Stimulated activated CD4-positive, alpha-beta T cell treated with anti-CD3 and anti-CD28 coated beads, Interleukin-15, amount 100 ng/mL, for 1 hour (primary cell): Measurements from ENCODE around the gene NFATC3.

ENCODE experiments used
- DNase-seq, 2 donors: peaks; one replicate each; pipeline ENCODE4 v3.0.0-alpha.2; 2020; ENCODE audit warnings: low read depth in 1 of 2, low spot score in 1 of 2

NFATC3 gene

GRCh38 chr16:68085259-68086071, at the start of gene NFATC3:
TSS of gene NFATC3 (plus strand) at chr16:68085370. CDS start at chr16:68085682, 312 bp downstream.
- peak; percentile 99 for DNase-seq

- no peak for DNase-seq
Measured at GRCh38 chr16:68037841-68038597, 47.2 kb upstream of the NFATC3 start.

DNA sequence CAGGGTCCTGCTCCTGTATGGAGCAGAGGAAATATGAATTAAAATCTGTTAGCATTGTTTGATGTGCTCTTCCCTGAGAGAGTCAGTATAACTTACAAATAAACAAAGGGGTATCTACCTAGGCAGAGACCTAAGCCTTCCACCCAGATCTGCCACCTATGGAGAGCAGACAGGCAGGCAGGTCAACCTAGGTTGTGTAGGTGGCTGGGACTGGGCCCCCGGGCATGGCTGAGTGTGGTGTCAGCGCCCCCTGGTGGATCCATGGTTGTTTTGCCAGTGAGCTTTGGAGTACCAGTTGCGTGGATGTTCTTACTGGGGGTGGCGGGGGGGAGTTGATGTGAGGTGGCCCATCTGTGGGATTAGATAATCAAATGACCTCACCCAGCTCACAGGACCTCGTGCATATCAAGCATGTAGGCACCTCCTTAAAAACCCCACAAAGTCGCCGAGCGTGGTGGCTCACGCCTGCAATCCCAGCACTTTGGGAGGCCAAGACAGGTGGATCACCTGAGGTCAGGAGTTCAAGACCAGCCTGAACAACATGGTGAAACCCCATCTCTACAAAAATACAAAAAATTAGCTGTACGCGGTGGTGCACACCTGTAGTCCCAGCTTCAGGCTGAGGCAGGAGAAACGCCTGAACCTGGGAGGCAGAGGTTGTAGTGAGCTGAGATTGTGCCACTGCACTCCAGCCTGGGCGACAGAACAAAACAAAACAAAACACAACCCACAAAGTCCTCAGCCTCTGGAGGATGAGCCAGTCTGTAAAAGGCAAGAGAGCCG, 44.5 kb upstream of the NFATC3 start:
- DNase-seq = peak; percentile 80 to 82

- DNase-seq = no peak
Measured at GRCh38 chr16:68041783-68042182, 43.4 kb upstream of the NFATC3 start.

- no peak for DNase-seq
Measured at GRCh38 chr16:68046106-68046505, 39.1 kb upstream of the NFATC3 start.

DNA sequence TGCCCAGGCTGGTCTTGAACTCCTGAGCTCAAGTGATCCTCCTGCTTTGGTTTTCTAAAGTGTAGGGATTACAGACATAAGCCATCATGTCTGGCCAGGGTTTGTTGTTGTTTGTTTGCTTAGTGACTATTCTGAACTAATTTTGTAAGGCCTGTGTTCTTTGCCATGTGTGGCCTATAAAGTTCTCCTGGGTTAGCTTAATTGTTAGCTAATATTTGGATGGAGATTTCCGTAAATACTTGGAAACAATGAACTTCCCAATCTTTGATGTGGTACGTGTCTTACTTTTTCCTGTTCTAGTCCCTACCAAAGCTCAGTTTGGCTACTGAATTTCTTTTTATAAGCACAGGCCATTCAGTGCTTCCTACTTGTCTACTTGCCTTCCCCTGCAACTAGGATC, 37.2 kb upstream of the NFATC3 start:
- DNase-seq = no peak

GRCh38 chr16:68049449-68049848, 35.7 kb upstream of the NFATC3 start:
- no peak for DNase-seq

GRCh38 chr16:68055395-68055794, 29.8 kb upstream of the NFATC3 start:
- no peak for DNase-seq

DNA sequence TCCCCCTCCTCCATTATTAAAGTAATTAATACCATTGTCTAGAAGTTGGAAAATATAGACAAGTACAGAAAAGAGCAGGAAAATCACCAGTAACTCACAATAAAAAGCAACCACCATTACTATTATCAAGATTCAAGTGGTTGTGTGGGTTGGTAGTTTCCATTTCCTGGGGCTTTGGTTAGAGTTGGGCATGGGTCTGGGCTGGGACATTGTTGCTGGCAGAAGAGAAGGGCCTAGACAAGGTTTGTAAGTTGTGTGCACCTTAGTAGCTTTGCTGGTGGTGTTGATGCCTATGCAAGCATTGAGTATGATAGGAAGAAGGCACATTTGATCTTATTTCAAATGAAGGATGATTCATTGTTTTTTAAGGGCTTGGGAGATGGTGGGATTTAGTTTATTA, 25.4 kb upstream of the NFATC3 start:
- DNase-seq = no peak

DNA sequence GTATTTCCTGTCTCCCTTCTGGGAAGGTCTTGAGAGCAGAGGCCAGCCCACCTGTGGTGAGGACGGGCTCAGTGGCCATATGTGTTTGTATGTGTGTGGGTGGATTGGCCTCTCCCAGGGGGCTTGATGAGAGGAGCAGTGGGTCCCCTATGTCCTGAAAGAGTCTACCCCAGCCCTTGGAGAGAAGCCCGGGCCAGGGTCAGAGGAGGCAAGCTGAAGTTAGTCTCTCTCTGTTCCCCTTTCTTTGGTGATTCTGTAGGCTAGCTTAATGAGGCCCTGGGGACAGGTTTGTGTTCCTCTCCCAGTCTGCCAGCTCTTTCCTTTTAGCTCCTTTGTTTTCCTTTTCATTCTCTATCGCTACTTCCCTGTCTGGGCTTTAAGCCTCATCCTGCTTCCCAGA, 23.8 kb upstream of the NFATC3 start:
- DNase-seq = no peak

GRCh38 chr16:68062910-68063393, 22.2 kb upstream of the NFATC3 start:
- DNase-seq = no peak

GRCh38 chr16:68064791-68065365, 20.3 kb upstream of the NFATC3 start:
- DNase-seq = peak; percentile 36 to 50

DNA sequence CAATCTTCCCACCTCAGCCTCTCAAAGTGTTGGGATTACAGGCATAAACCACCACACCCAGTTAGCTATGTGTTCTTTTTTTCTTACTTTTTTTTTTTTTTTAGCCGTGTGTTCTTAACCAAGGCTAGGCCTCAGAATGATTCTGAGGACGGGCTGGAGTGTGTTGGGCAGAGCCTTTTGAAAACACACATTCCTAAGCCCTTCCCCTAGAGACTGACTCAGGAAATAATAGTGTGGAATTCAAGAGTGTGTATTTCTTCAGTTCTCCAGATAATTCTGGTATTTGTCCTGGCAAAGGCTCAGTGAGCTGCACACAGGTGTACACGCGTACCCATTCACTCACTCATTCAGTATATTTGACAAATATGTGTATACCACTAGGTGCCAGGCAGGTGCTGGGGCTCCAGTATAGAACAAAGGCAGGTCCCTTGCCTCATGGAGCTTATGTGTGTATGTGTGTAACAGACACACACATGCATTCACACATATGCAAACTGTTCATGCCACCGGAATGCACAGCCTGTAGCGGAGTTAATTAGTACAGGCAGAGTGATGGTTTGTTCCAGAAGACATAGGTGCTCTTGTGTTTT, 19.4 kb upstream of the NFATC3 start:
- DNase-seq = no peak

- no peak for DNase-seq
Measured at GRCh38 chr16:68066763-68067162, 18.4 kb upstream of the NFATC3 start.

GRCh38 chr16:68068926-68069325, 16.2 kb upstream of the NFATC3 start:
- DNase-seq = no peak

- DNase-seq = no peak
Measured at GRCh38 chr16:68069511-68070248, 15.5 kb upstream of the NFATC3 start.

DNA sequence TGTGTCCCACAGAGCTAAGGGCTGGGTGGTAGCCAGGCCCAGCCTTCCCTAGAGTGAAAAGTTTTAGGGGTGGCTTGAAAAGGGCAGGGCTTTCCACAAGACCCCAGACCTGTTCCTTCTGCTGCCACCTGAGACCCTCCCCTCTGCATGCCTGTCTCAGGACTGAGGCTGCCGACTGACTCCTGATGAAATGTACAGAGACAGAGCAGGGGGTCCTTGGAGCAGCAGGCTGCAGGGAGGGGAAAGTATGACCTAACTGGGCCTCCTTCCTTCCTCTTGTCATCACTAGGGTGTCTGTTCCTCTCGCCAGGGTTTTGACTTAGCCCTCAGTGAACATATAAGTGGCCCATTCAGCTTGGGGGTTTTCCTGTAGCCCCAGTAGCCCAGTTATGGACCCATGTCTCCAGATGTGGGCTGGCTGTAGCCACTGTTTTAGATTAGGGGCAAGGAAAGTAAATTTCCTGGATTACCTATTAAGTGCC, 14.9 kb upstream of the NFATC3 start:
- no peak for DNase-seq

DNA sequence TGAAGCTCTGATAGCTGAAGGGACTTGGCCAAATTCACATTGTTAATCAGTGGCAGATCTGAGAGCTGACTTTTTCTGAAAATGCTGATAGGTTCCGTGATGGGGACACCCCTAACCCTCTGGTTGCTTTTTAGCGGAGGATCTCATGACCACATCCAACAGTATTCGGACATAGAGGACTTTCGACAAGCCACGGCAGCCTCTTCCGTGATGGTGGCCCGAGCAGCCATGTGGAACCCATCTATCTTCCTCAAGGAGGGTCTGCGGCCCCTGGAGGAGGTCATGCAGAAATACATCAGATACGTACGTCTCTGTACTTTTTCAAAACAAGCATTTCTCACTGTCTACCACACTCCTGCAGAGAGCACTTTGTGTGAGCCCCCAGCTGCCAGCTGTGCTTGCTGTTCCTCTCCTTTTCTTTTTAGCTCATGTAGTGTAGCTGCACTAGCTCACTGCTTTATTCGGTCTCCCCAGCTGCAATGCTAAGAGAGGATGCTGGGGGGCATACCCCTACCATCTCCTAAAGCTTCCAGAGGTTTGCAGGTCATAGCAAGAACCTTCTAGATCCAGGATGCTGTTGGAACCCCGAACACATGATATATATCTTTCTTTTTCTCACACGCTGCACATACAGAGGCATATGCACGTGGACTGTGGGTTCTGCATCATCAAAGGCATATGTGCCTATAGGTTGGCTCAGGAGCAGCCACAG, 14.2 kb upstream of the NFATC3 start:
- no peak for DNase-seq

- DNase-seq = no peak
Measured at GRCh38 chr16:68071518-68071901, 13.7 kb upstream of the NFATC3 start.
